Activated CD8-positive, alpha-beta T cell treated with anti-CD3 and anti-CD28 coated beads for 36 hours (primary cell): ENCODE measurements around the gene PTPRD. TPM values are rescaled to one million over a fixed set of nuclear protein-coding genes. Genes with fewer than 3 reads are reported as not detected.

Experiments used
- ATAC-seq: fragments of 200-7000 bp; cut with Tn5 transposase; one replicate; pipeline ENCODE4 v1.10.0; 2021; ENCODE audit warnings: mild to moderate bottlenecking, moderate library complexity
- CTCF ChIA-PET: fragments of 350-600 bp; sonication (Branson Sonifier 250); formaldehyde crosslinking; loops from one replicate; lab custom pipeline; 2021; ENCODE audit warnings: antibody characterized with exemption; lab: Charles Lee
- POLR2A ChIA-PET: fragments of 350-600 bp; sonication (Branson Sonifier 250); formaldehyde crosslinking; loops from one replicate; lab custom pipeline; 2021; ENCODE audit warnings: antibody characterized with exemption; lab: Charles Lee
- DNase-seq: peaks from one replicate; pipeline ENCODE4 v3.0.0-alpha.2; 2020
- H3K27ac Mint-ChIP-seq: one replicate; pipeline ENCODE4 v1.8.0; 2021; ENCODE audit warnings: mild to moderate bottlenecking, mixed read lengths
- H3K27me3 Mint-ChIP-seq: one replicate; pipeline ENCODE4 v1.8.0; 2021; ENCODE audit warnings: mixed read lengths
- H3K36me3 Mint-ChIP-seq: one replicate; pipeline ENCODE4 v1.8.0; 2021; ENCODE audit warnings: low read depth, mixed read lengths
- H3K4me1 Mint-ChIP-seq: one replicate; pipeline ENCODE4 v1.8.0; 2021; ENCODE audit warnings: low read depth, mixed read lengths
- H3K4me3 Mint-ChIP-seq: one replicate; pipeline ENCODE4 v1.8.0; 2021; ENCODE audit warnings: mild to moderate bottlenecking, moderate library complexity, mixed read lengths
- H3K9me3 Mint-ChIP-seq: one replicate; pipeline ENCODE4 v1.8.0; 2021; ENCODE audit warnings: mixed read lengths
- CTCF ChIP-seq: fragments of 200-600 bp; IDR thresholded peaks from one replicate; pipeline ENCODE4 v1.8.0; 2022; ENCODE audit warnings: antibody characterized with exemption, mild to moderate bottlenecking
- intact Hi-C: fragments of 100-400 bp; cut with micrococcal nuclease; formaldehyde crosslinking; loops from one replicate; pipeline ENCODE4 v1.10.0; 2022
- total RNA-seq, 2 experiments: library from RNA; stranded (reverse); gene quantifications; one replicate each; pipeline ENCODE4 v1.2.3, GENCODE V29; 2021

Gene PTPRD
- total RNA-seq, 2 experiments from 2014 or later = not detected

- Mint-ChIP-seq H3K4me3 (no peak overlapping the region), H3K4me1 (no peaks in the 10 kb centered on the region), H3K27ac (no peak overlapping the region), H3K27me3 (no peaks in the 10 kb centered on the region), H3K36me3 (no peaks in the 10 kb centered on the region), H3K9me3 (peaks cover 6% of the 10 kb centered on the region)
- no peak for TF ChIP-seq CTCF
- intact Hi-C loops = no loop called here
- ChIA-PET POLR2A (no interaction called here), CTCF (no interaction called here)
- DNase-seq (no peak), ATAC-seq (no peak)
Measured at GRCh38 chr9:9914174-9914573, 698.6 kb downstream of the PTPRD start.

DNA sequence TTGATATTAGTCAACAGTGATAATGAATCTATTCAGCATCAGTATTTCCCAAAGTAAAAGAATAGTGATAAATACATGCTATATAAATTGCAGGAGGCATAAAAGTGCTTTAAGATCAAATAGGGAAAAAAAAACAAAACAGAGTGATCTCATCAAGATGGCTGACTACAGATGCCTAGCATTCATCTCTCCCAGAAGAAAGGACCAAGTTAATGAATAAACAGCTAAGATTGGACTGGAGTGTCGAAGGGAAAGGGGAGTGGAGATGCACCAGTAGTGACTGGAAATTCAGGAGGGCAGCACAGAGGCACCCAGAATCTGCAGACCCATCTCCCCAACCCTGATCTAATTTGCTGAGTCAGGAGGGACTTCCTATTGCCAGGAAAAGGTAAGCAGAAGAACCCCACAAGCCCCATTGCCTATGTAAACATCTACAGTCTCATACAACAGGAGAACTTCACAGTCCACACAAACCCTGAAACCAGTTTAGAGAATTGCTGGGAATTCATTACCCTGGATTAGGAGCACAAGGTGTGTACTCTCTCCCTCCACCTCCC lies 699.4 kb downstream of the PTPRD start:
- Mint-ChIP-seq H3K9me3 (peaks cover 6% of the 10 kb centered on the region), H3K27me3 (no peaks in the 10 kb centered on the region), H3K4me3 (no peak overlapping the region), H3K4me1 (no peaks in the 10 kb centered on the region), H3K27ac (no peak overlapping the region), H3K36me3 (no peaks in the 10 kb centered on the region)
- no peak for ATAC-seq
- no peak for TF ChIP-seq CTCF
- ChIA-PET POLR2A (no interaction called here), CTCF (interaction anchor here (1.6 kb wide), 1 partner anchor 30 kb away, joined by 5 read pairs; no protein-coding TSS in a partner anchor)
- no peak for DNase-seq
- intact Hi-C loops = no loop called here

GRCh38 chr9:9912459-9912858 lies 700.3 kb downstream of the PTPRD start:
- ChIA-PET POLR2A (no interaction called here), CTCF (interaction anchor here (1.2 to 1.6 kb wide), 2 partner anchors 15 to 31 kb away, joined by 3 to 5 read pairs; no protein-coding TSS in a partner anchor)
- no peak overlapping the region for H3K4me3 Mint-ChIP-seq
- DNase-seq (no peak), ATAC-seq (no peak)
- no peaks in the 10 kb centered on the region for H3K4me1 Mint-ChIP-seq
- H3K36me3 Mint-ChIP-seq = no peaks in the 10 kb centered on the region
- intact Hi-C loops = no loop called here
- peak; percentile 31 for TF ChIP-seq CTCF
- H3K9me3 Mint-ChIP-seq = peaks cover 6% of the 10 kb centered on the region
- H3K27me3 Mint-ChIP-seq = no peaks in the 10 kb centered on the region
- H3K27ac Mint-ChIP-seq = no peak overlapping the region

- no peaks in the 10 kb centered on the region for H3K4me1 Mint-ChIP-seq
- ATAC-seq (no peak), DNase-seq (no peak)
- intact Hi-C loops = no loop called here
- H3K27ac Mint-ChIP-seq = no peak overlapping the region
- CTCF ChIA-PET = no interaction called here
- no peak for TF ChIP-seq CTCF
- no peaks in the 10 kb centered on the region for H3K27me3 Mint-ChIP-seq
- H3K9me3 Mint-ChIP-seq = no peaks in the 10 kb centered on the region
- POLR2A ChIA-PET = no interaction called here
- H3K4me3 Mint-ChIP-seq = no peak overlapping the region
- no peaks in the 10 kb centered on the region for H3K36me3 Mint-ChIP-seq
Measured at GRCh38 chr9:9905736-9906135, 707.1 kb downstream of the PTPRD start.

- no peak overlapping the region for H3K27ac Mint-ChIP-seq
- H3K4me3 Mint-ChIP-seq = no peak overlapping the region
- POLR2A ChIA-PET = no interaction called here
- H3K9me3 Mint-ChIP-seq = no peaks in the 10 kb centered on the region
- H3K36me3 Mint-ChIP-seq = no peaks in the 10 kb centered on the region
- DNase-seq = no peak
- TF ChIP-seq CTCF = no peak
- CTCF ChIA-PET = interaction anchor here (1.5 kb wide), 1 partner anchor 40 kb away, joined by 3 read pairs; no protein-coding TSS in a partner anchor
- H3K4me1 Mint-ChIP-seq = no peaks in the 10 kb centered on the region
- intact Hi-C loops = no loop called here
- H3K27me3 Mint-ChIP-seq = no peaks in the 10 kb centered on the region
- ATAC-seq = no peak
Measured at GRCh38 chr9:9904041-9904440, 708.8 kb downstream of the PTPRD start.
